Activated naive CD4-positive, alpha-beta T cell treated with anti-CD3 and anti-CD28 coated beads for 36 hours (primary cell): ENCODE data around the gene SCT. TPM values are rescaled to one million over a fixed set of nuclear protein-coding genes. Genes with fewer than 3 reads are reported as not detected.
"Not testable (repeated sequence)": the region's sequence is repeated elsewhere in the genome, so short reads cannot be mapped to it uniquely, and the experiment has no call there.

Experiments used
- CTCF ChIA-PET: fragments of 350-600 bp; sonication (Branson Sonifier 250); formaldehyde crosslinking; loops from one replicate; lab custom pipeline; 2021; ENCODE audit warnings: antibody characterized with exemption; lab: Charles Lee
- DNase-seq: peaks from one replicate; pipeline ENCODE4 v3.0.0-alpha.2; 2020
- H3K27ac Mint-ChIP-seq: one replicate; pipeline ENCODE4 v1.8.0; 2021; ENCODE audit warnings: mild to moderate bottlenecking, mixed read lengths
- H3K27me3 Mint-ChIP-seq: one replicate; pipeline ENCODE4 v1.8.0; 2021; ENCODE audit warnings: low read depth, mixed read lengths
- H3K36me3 Mint-ChIP-seq: one replicate; pipeline ENCODE4 v1.8.0; 2021; ENCODE audit warnings: low read depth, mixed read lengths
- H3K4me1 Mint-ChIP-seq: one replicate; pipeline ENCODE4 v1.8.0; 2021; ENCODE audit warnings: low read depth, mixed read lengths
- H3K4me3 Mint-ChIP-seq: one replicate; pipeline ENCODE4 v1.8.0; 2021; ENCODE audit warnings: mild to moderate bottlenecking, moderate library complexity, mixed read lengths
- H3K9me3 Mint-ChIP-seq: one replicate; pipeline ENCODE4 v1.8.0; 2021; ENCODE audit warnings: mixed read lengths
- intact Hi-C: fragments of 100-400 bp; cut with micrococcal nuclease; formaldehyde crosslinking; loops from one replicate; pipeline ENCODE4 v1.15.1; 2023
- total RNA-seq, 2 experiments: library from RNA; stranded (reverse); gene quantifications; one replicate each; pipeline ENCODE4 v1.2.3, GENCODE V29; 2021

The SCT gene
- total RNA-seq, 2 experiments from 2014 or later = not detected

DNA sequence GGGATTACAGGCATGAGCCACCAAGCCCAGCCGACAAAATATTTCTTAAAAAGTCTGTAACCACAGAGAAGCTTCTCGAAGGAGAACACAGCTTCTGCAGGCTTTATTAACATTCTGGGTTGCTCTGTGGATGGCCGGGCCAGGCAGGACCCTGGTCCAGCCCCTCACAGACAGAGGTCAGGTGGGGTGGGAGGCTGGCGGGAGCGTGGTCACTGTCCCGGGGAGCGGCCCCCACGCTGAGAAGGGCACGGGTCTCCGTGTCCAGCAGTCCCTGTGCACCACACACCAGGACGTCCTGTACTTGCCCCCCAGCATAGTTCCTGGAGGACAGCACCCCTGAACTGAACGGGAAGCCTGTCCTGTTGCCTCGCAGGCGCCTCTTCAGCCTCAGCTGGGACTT, 29.4 kb upstream of the SCT start:
- H3K4me3 Mint-ChIP-seq = no peak overlapping the region
- no peaks in the 10 kb centered on the region for H3K4me1 Mint-ChIP-seq
- no peak overlapping the region for H3K27ac Mint-ChIP-seq
- CTCF ChIA-PET = interaction anchor here (1.3 kb wide), 1 partner anchor 10 kb away, joined by 3 read pairs; no protein-coding TSS in a partner anchor
- DNase-seq = no peak
- intact Hi-C loops = no loop called here
- H3K27me3 Mint-ChIP-seq = no peaks in the 10 kb centered on the region
- peaks cover 12% of the 10 kb centered on the region for H3K36me3 Mint-ChIP-seq
- H3K9me3 Mint-ChIP-seq = no peaks in the 10 kb centered on the region

DNA sequence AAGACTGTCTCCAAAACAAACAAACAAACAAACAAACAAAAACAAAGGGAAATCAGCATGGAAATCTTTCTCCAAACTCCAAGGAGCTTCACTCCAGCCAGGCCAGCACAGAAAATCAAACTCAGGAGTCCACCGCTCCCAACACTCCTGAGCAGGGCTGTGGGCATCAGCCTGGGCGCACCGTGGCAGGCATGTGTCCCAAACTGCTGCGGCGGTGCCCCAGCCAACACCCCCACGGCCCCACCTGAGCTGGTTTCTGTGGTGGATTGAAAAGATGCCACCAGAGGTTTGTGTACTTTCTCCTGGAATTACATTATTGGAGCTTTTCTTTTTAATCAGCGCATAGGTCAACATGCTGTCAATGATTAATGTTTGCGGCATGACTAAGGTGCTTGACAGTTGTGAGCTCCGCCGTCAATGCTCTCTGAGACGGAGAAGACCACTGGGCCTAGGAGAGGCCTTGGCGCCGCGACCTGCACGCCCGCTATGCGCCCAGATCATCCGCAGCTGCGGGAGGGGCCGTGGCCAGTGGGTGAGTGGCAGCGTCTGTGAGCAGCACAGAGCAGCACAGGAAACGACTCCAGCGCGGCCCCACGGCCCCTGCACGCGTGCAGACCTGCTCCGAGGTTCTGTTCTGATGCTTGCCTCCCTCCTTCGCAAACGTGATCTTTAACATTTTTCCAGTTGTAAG, 28.2 kb upstream of the SCT start:
- no peak for DNase-seq
- no peak overlapping the region for H3K27ac Mint-ChIP-seq
- no peaks in the 10 kb centered on the region for H3K4me1 Mint-ChIP-seq
- peaks cover 13% of the 10 kb centered on the region for H3K36me3 Mint-ChIP-seq
- no peak overlapping the region for H3K4me3 Mint-ChIP-seq
- no peaks in the 10 kb centered on the region for H3K9me3 Mint-ChIP-seq
- intact Hi-C loops = no loop called here
- CTCF ChIA-PET = interaction anchor here (0.6 to 1.3 kb wide), 3 partner anchors 9 to 75 kb away, joined by 3 to 6 read pairs (median 4); no protein-coding TSS in a partner anchor
- H3K27me3 Mint-ChIP-seq = no peaks in the 10 kb centered on the region

DNA sequence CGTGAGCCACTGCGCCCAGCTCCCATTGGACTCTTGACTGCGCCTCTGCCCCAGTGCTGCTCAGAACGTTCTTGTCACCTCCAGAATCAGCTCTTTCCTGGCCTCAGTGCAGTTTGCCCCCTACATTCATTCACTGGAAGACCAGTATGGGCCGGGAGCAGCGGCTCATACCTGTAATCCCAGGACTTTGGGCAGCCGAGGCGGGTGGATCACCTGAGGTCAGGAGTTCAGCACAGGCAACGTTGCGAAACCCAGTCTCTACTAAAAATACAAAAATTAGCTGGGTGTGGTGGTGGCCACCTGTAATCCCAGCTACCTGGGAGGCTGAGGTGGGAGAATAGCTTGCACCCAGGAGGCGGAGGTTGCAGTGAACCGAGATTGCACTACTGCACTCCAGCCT, 27.5 kb upstream of the SCT start:
- H3K4me3 Mint-ChIP-seq, intact Hi-C loops, H3K27ac Mint-ChIP-seq, H3K4me1 Mint-ChIP-seq, DNase-seq, H3K9me3 Mint-ChIP-seq, H3K27me3 Mint-ChIP-seq: not testable (repeated sequence)
- H3K36me3 Mint-ChIP-seq = peaks cover 13% of the 10 kb centered on the region
- CTCF ChIA-PET = interaction anchor here (0.7 kb wide), 1 partner anchor 75 kb away, joined by 4 read pairs; no protein-coding TSS in a partner anchor

DNA sequence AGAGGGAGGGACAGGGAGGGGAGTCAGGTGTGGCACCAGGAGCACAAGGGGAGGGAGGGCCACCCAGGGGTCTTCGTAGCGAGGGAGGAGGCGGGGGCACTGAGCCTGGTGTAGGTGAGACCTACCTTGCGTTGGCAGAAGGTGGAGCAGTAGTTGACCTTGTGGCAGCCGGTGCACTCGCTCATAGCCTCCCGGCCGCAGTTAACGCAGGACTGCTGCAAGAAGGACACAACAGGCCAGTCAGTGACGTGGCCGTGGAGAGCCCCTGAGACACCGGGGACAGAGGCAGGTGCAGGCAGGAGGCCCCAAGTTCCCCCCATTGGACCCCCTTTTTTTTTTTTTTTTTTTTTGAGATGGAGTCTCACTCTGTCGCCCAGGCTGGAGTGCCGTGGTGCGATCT, 26.9 kb upstream of the SCT start:
- no peak overlapping the region for H3K4me3 Mint-ChIP-seq
- no peaks in the 10 kb centered on the region for H3K9me3 Mint-ChIP-seq
- no peak for DNase-seq

GRCh38 chr11:653136-653535, 26.2 kb upstream of the SCT start:
- H3K9me3 Mint-ChIP-seq, H3K4me3 Mint-ChIP-seq, H3K4me1 Mint-ChIP-seq, H3K27me3 Mint-ChIP-seq, H3K27ac Mint-ChIP-seq, DNase-seq, intact Hi-C loops: not testable (repeated sequence)
- peaks cover 15% of the 10 kb centered on the region for H3K36me3 Mint-ChIP-seq
- CTCF ChIA-PET = interaction anchor here (0.6 kb wide), 1 partner anchor 29 kb away, joined by 4 read pairs; no protein-coding TSS in a partner anchor

More for the DNA sequence above, 26.9 kb upstream of the SCT start:
- no peaks in the 10 kb centered on the region for H3K27me3 Mint-ChIP-seq
- CTCF ChIA-PET = no interaction called here
- intact Hi-C loops = no loop called here
- H3K36me3 Mint-ChIP-seq = peaks cover 15% of the 10 kb centered on the region
- H3K4me1 Mint-ChIP-seq = no peaks in the 10 kb centered on the region
- no peak overlapping the region for H3K27ac Mint-ChIP-seq

DNA sequence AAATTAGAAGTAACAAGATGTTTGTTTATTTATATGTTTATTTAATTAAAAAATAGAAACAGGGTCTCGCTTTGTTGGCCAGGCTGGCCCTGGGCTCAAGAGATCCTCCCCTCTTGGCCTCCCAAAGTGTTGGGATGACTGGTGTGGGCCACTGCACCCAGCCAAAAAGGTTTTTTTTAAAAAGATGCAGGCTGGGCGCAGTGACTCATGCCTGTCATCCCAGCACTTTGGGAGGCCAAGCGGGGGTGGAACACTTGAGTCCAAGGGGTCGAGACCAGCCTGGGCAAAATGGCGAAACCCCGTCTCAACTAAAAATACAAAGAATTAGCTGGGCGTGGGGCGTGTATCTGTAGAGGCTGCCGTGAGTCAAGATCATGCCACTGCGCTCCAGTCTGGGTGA, 23.5 kb upstream of the SCT start:
- CTCF ChIA-PET = interaction anchor here (0.7 to 1.7 kb wide), 2 partner anchors 72 to 91 kb away, joined by 3 to 7 read pairs; no protein-coding TSS in a partner anchor
- H3K4me3 Mint-ChIP-seq = no peak overlapping the region

GRCh38 chr11:647672-648158, 20.7 kb upstream of the SCT start:
- H3K4me1 Mint-ChIP-seq, H3K4me3 Mint-ChIP-seq, H3K27me3 Mint-ChIP-seq, H3K27ac Mint-ChIP-seq, DNase-seq, H3K9me3 Mint-ChIP-seq, CTCF ChIA-PET, intact Hi-C loops: not testable (repeated sequence)
- H3K36me3 Mint-ChIP-seq = peaks cover 13% of the 10 kb centered on the region

More for the DNA sequence above, 23.5 kb upstream of the SCT start:
- Mint-ChIP-seq H3K27ac (no peak overlapping the region), H3K4me1 (no peaks in the 10 kb centered on the region), H3K9me3 (no peaks in the 10 kb centered on the region), H3K36me3 (peaks cover 18% of the 10 kb centered on the region), H3K27me3 (no peaks in the 10 kb centered on the region)
- intact Hi-C loops = no loop called here
- no peak for DNase-seq

- H3K27ac Mint-ChIP-seq = no peak overlapping the region
- H3K9me3 Mint-ChIP-seq = no peaks in the 10 kb centered on the region
- no peaks in the 10 kb centered on the region for H3K4me1 Mint-ChIP-seq
- no peak for DNase-seq
- H3K36me3 Mint-ChIP-seq = peaks cover 8% of the 10 kb centered on the region
- intact Hi-C loops = no loop called here
- no peak overlapping the region for H3K4me3 Mint-ChIP-seq
- no peaks in the 10 kb centered on the region for H3K27me3 Mint-ChIP-seq
- CTCF ChIA-PET = interaction anchor here (0.5 to 0.9 kb wide), 3 partner anchors 10 to 376 kb away, joined by 3 to 4 read pairs (median 3); no protein-coding TSS in a partner anchor
Measured at GRCh38 chr11:646214-646613, 19.2 kb upstream of the SCT start.

DNA sequence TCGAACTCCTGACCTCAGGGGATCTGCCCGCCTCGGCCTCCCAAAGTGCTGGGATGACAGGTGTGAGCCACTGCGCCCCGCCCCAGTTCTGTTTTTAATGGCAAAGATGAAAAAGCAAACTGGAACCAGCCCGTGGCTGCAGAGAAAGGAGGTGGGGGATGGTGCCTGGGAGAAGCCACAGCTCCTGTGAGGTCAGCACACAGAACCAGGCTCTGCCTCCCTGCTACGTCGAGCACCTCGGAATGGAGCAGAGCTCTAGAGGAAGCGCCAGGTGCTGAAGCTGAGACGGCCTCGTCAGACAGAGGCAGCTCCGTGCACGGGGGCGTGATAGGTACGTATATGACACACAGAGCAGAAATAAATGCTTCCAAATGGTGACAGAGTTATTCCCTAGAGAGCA, 18.6 kb upstream of the SCT start:
- CTCF ChIA-PET = interaction anchor here (0.5 to 0.9 kb wide), 2 partner anchors 55 to 375 kb away, joined by 3 to 4 read pairs; no protein-coding TSS in a partner anchor
- H3K4me1 Mint-ChIP-seq = no peaks in the 10 kb centered on the region

DNA sequence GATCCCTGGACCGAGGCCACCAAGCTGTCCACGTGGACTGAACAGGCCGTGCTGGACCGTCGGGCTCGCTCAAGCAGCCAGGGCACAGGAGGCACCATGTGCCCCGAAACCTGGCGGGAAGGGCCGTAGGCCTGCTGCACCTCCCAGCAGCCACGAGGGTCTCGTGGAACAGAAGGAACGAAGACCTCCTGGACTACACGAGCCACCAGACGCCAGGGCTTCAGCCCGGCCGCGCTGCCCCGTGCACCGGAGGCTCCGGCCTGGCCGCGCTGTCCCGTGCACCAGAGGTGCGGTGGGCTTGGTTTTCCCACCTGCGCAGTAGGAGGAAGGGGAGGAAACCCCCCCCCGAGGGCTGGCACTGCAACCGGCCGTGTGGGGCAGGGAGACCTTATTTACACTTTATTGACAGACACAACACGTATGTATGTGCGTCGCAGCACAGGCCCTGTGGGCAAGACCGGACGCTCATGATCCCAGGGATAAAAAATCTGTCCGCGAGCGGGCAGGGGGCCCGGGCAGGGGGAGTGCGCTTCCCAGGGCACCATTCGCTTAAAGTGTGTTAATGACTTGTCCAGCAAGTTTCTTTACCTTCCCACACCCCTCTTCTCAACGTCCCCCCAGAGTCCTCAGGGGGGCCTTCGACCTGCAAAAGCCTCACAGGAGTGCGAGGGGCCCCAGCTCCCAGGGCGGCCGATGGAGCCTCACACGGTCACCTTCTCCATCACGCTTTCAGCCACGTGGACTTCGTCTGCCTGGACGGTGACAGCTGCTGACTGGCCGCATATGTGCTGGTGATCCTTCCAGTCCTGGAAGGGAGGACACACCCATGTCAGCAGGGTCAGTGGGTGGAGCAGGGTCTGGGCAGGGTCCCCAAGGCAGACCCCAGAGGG, 17.1 kb upstream of the SCT start:
- Mint-ChIP-seq H3K9me3 (no peaks in the 10 kb centered on the region), H3K36me3 (peaks cover 6% of the 10 kb centered on the region), H3K4me3 (no peak overlapping the region), H3K27ac (no peak overlapping the region), H3K27me3 (peaks cover 3% of the 10 kb centered on the region), H3K4me1 (peaks cover 3% of the 10 kb centered on the region)
- CTCF ChIA-PET = no interaction called here
- intact Hi-C loops = no loop called here
- no peak for DNase-seq

More for the DNA sequence above, 18.6 kb upstream of the SCT start:
- no peaks in the 10 kb centered on the region for H3K9me3 Mint-ChIP-seq
- no peaks in the 10 kb centered on the region for H3K27me3 Mint-ChIP-seq
- intact Hi-C loops = no loop called here
- H3K27ac Mint-ChIP-seq = no peak overlapping the region
- no peak for DNase-seq
- peaks cover 6% of the 10 kb centered on the region for H3K36me3 Mint-ChIP-seq
- no peak overlapping the region for H3K4me3 Mint-ChIP-seq

GRCh38 chr11:643366-643765, 16.4 kb upstream of the SCT start:
- CTCF ChIA-PET = no interaction called here

GRCh38 chr11:641806-642370, 14.9 kb upstream of the SCT start:
- Mint-ChIP-seq H3K9me3 (no peaks in the 10 kb centered on the region), H3K4me3 (no peak overlapping the region), H3K27ac (no peak overlapping the region), H3K36me3 (peaks cover 5% of the 10 kb centered on the region), H3K27me3 (peaks cover 17% of the 10 kb centered on the region), H3K4me1 (peaks cover 15% of the 10 kb centered on the region)
- CTCF ChIA-PET = no interaction called here
- intact Hi-C loops = no loop called here
- no peak for DNase-seq

More at GRCh38 chr11:643366-643765, 16.4 kb upstream of the SCT start:
- Mint-ChIP-seq H3K9me3 (no peaks in the 10 kb centered on the region), H3K4me1 (peaks cover 9% of the 10 kb centered on the region), H3K4me3 (no peak overlapping the region), H3K36me3 (peaks cover 5% of the 10 kb centered on the region), H3K27me3 (peaks cover 10% of the 10 kb centered on the region), H3K27ac (no peak overlapping the region)
- intact Hi-C loops = no loop called here
- DNase-seq = no peak
